Measurements from ENCODE around the gene MTF2. TPM values are rescaled to one million over a fixed set of nuclear protein-coding genes. Genes with fewer than 3 reads are reported as not detected.

Gene MTF2
- total RNA-seq, 1 experiment from 2014 or later, result 110 TPM

- H3K9me3 ChIP-seq (ENCODE audit: control insufficient read depth, low read depth, low read length), result no peaks in the 10 kb centered on the region
- no peak overlapping the region for H2BK120ac ChIP-seq (ENCODE audit: low read depth, low read length, poor library complexity, severe bottlenecking)
- no peaks in the 10 kb centered on the region for H4K20me1 ChIP-seq (ENCODE audit: control insufficient read depth, insufficient read depth, insufficient read length)
- no peak for TF ChIP-seq CTCF (conservative IDR thresholded peaks at IDR 0.05)
- peaks cover 11 to 38% (median 37%) of the 10 kb centered on the region in 3 experiments; a peak in 6 of 7 replicates for H3K36me3 Mint-ChIP-seq (ENCODE audit: insufficient read depth in 1 of 3, low read depth in 3 of 3)
- no peaks in the 10 kb centered on the region for H3K27me3 Mint-ChIP-seq (ENCODE audit: low read depth)
- H3K9me3 Mint-ChIP-seq, result no peaks in the 10 kb centered on the region
- no peak overlapping the region for H3K18ac ChIP-seq (ENCODE audit: insufficient read length, low read depth, low read length)
- H3K56ac ChIP-seq (ENCODE audit: insufficient read length, low read depth, low read length), result no peak overlapping the region
- H4K8ac ChIP-seq (replicated peaks; ENCODE audit: insufficient read length, low read depth, low read length), result no peak overlapping the region
- WGBS (ENCODE audit: extremely low coverage, insufficient read length, low lambda C conversion rate), result no CpG with 5 or more reads among the region's 4 CpGs
- no peak overlapping the region for H3K27ac ChIP-seq (ENCODE audit: insufficient read length, low read depth, low read length)
- peaks cover 32 to 35% of the 10 kb centered on the region in 2 experiments for H3K4me1 Mint-ChIP-seq
- no peak overlapping the region for H3K23ac ChIP-seq (ENCODE audit: insufficient read length, low read depth, low read length)
- H2AFZ ChIP-seq (ENCODE audit: low read length), result no peak overlapping the region
- no peak overlapping the region for H2AK5ac ChIP-seq (ENCODE audit: insufficient read length, low read length)
- H3K4me1 ChIP-seq (ENCODE audit: insufficient read depth, low read length), result no peaks in the 10 kb centered on the region; the same call in 1 of the 2 replicates
- no peak overlapping the region for H4K91ac ChIP-seq (ENCODE audit: insufficient read length, low read depth, low read length)
- H3K79me2 ChIP-seq (ENCODE audit: insufficient read depth, low read length), result 0 out of 2 replicates have a peak, but pooled peaks cover 2% of the 10 kb centered on the region
- H3K4ac ChIP-seq (ENCODE audit: low read depth, low read length), result no peak overlapping the region
- peak overlapping the region; percentile 21 to 66; a peak in 4 of 5 replicates for H3K4me3 Mint-ChIP-seq
- H3K9ac ChIP-seq (ENCODE audit: extremely low read depth, insufficient read length, low read length), result no peak overlapping the region
- no peak overlapping the region for H3K14ac ChIP-seq (ENCODE audit: insufficient read depth, low read length)
- H3K4me2 ChIP-seq (ENCODE audit: insufficient read depth, insufficient read length, low read length), result no peak overlapping the region
- peak overlapping the region; percentile 85 to 97 (median 96) for H3K27ac Mint-ChIP-seq
- H3T11ph ChIP-seq (ENCODE audit: low read length), result no peak overlapping the region
- no peak overlapping the region for H2BK12ac ChIP-seq (ENCODE audit: insufficient read length, low read depth, low read length)
- H3K79me1 ChIP-seq (ENCODE audit: insufficient read depth, low read depth, low read length, poor library complexity, severe bottlenecking), result peaks cover 4% of the 10 kb centered on the region
- no peaks in the 10 kb centered on the region for H3K23me2 ChIP-seq (ENCODE audit: insufficient read length, low read depth, low read length, poor library complexity, severe bottlenecking)
- no peak for DNase-seq
- H2BK5ac ChIP-seq (ENCODE audit: insufficient read length, low read length), result no peak overlapping the region
- no peak overlapping the region for H4K5ac ChIP-seq (ENCODE audit: insufficient read length, low read depth, low read length)
- H3K27me3 ChIP-seq (ENCODE audit: insufficient read depth, low read length), result no peaks in the 10 kb centered on the region
- H2BK15ac ChIP-seq (ENCODE audit: low read depth, low read length), result no peak overlapping the region
- no peak overlapping the region for H2BK20ac ChIP-seq (ENCODE audit: low read depth, low read length, poor library complexity, severe bottlenecking)
These were observed 45.7 kb downstream of the MTF2 start for GRCh38 chr1:93124556-93125355.
